Neutrophil (primary cell): ENCODE data around the gene GDPD2.

Source experiments
- H3K27ac ChIP-seq: fragments of 200-600 bp; sonication (generic); 2 replicates; pipeline ENCODE4 v1.5.1; 2016; ENCODE audit warnings: mild to moderate bottlenecking, moderate library complexity
- H3K27me3 ChIP-seq: fragments of 200-600 bp; sonication (generic); 2 replicates; pipeline ENCODE4 v1.6.0; 2016; ENCODE audit warnings: mild to moderate bottlenecking
- H3K36me3 ChIP-seq: fragments of 200-600 bp; sonication (generic); 2 replicates; pipeline ENCODE4 v1.5.1; 2017
- H3K4me1 ChIP-seq, 2 experiments: fragments of 200-600 bp in 1 of 2; sonication (generic) in 1 of 2; 1 replicate in 1 of 2; 2 replicates in 1 of 2; pipeline versions ENCODE4 v1.5.1 to v1.6.1; 2013 to 2016; ENCODE audit warnings: low read depth in 1 of 2, low read length in 1 of 2, mild to moderate bottlenecking in 1 of 2, moderate library complexity in 1 of 2; ENCODE audit not compliant: control insufficient read depth in 1 of 2, insufficient read depth in 1 of 2
- H3K4me3 ChIP-seq, 2 experiments: fragments of 200-600 bp in 1 of 2; sonication (generic) in 1 of 2; 1 replicate in 1 of 2; 2 replicates in 1 of 2; pipeline ENCODE4 v1.5.1; 2013 to 2016; ENCODE audit warnings: low read depth in 1 of 2, low read length in 1 of 2, mild to moderate bottlenecking in 1 of 2, moderate library complexity in 1 of 2
- H3K9me3 ChIP-seq: fragments of 200-600 bp; sonication (generic); 2 replicates; pipeline ENCODE4 v1.5.1; 2016
- CTCF ChIP-seq: fragments of 200-600 bp; sonication (generic); IDR thresholded peaks from 2 replicates; pipeline ENCODE4 v1.5.1; 2016; ENCODE audit warnings: antibody characterized with exemption

The GDPD2 gene

GRCh38 chrX:70434352-70434866 is 11.3 kb downstream of the GDPD2 start:
- H3K4me1 ChIP-seq: peaks cover 0 to 6% of the 10 kb centered on the region in 2 experiments
- no peaks in the 10 kb centered on the region for H3K9me3 ChIP-seq
- peaks cover 57% of the 10 kb centered on the region for H3K27me3 ChIP-seq
- peak overlapping the region; percentile 65 to 70 for H3K4me3 ChIP-seq
- H3K27ac ChIP-seq: no peak overlapping the region
- H3K36me3 ChIP-seq: no peaks in the 10 kb centered on the region
- TF ChIP-seq CTCF: no peak

DNA sequence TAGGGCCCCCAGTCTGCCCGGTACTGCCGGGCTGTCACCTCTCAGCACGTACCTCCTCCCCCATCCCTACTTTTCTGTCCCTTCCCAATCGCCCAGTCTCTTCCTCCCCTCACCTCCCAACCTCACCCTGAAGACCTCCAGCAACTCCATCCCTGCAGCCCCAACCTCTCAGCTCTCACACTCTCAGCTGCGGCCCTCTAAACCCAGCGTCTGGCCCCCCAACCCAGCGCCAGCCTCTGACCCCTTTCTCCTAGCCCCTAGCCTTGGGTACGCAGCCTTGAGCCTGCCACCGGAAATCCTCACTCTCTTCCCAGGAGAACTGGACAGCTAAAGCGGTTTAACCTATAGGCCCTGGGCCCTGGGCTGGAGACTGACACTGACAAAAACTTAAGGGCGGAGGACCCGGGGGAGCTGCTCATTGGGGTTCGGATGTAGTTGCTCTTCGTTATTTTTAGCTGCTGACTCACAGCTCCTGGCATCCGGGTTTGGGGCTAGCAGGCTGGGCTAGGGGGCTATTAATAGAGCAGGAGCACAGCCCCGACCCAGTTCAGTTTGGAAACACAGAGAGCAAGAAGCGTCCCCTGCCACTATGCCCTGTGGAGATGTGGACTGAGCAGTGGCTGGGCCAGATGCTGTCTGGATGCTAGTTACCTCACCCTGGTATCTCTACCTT is 11.9 kb downstream of the GDPD2 start:
- Histone ChIP-seq H3K36me3 (no peaks in the 10 kb centered on the region), H3K27me3 (peaks cover 58% of the 10 kb centered on the region), H3K4me3 (peak overlapping the region; percentile 65 to 70), H3K9me3 (no peaks in the 10 kb centered on the region), H3K4me1 (peaks cover 0 to 6% of the 10 kb centered on the region in 2 experiments), H3K27ac (no peak overlapping the region)
- TF ChIP-seq CTCF: no peak

- TF ChIP-seq CTCF: no peak
- H3K27me3 ChIP-seq: peaks cover 62% of the 10 kb centered on the region
- H3K9me3 ChIP-seq: no peaks in the 10 kb centered on the region
- H3K36me3 ChIP-seq: no peaks in the 10 kb centered on the region
- H3K4me1 ChIP-seq: peaks cover 0 to 6% of the 10 kb centered on the region in 2 experiments
- H3K4me3 ChIP-seq: no peak overlapping the region
- H3K27ac ChIP-seq: no peak overlapping the region
Observed at GRCh38 chrX:70436343-70436742, 13.2 kb downstream of the GDPD2 start.

GRCh38 chrX:70437011-70437410 is 13.9 kb downstream of the GDPD2 start:
- Histone ChIP-seq H3K27me3 (peaks cover 69% of the 10 kb centered on the region), H3K36me3 (no peaks in the 10 kb centered on the region), H3K27ac (no peak overlapping the region), H3K4me3 (no peak overlapping the region), H3K9me3 (no peaks in the 10 kb centered on the region), H3K4me1 (peaks cover 0 to 6% of the 10 kb centered on the region in 2 experiments)
- TF ChIP-seq CTCF: no peak

- TF ChIP-seq CTCF: no peak
- H3K27ac ChIP-seq: no peak overlapping the region
- H3K4me1 ChIP-seq: peaks cover 0 to 6% of the 10 kb centered on the region in 2 experiments
- H3K4me3 ChIP-seq: no peak overlapping the region
- H3K9me3 ChIP-seq: no peaks in the 10 kb centered on the region
- H3K27me3 ChIP-seq: peaks cover 77% of the 10 kb centered on the region
- no peaks in the 10 kb centered on the region for H3K36me3 ChIP-seq
Observed at GRCh38 chrX:70437921-70438665, 15.0 kb downstream of the GDPD2 start.
